HUDEP-2 (cell line): ENCODE data around the gene HHAT.

Experiments
- DNase-seq, 76 experiments: peaks; one replicate each; lab custom pipeline; 2025; ENCODE audit not compliant: unreplicated experiment in 76 of 76; lab: John Stamatoyannopoulos, UW

The HHAT gene

GRCh38 chr1:210586771-210587170 lies 258.1 kb downstream of the HHAT start:
- no peak for DNase-seq

GRCh38 chr1:210587566-210587965 lies 258.9 kb downstream of the HHAT start:
- DNase-seq, result no peak

GRCh38 chr1:210588357-210588756 lies 259.7 kb downstream of the HHAT start:
- no peak for DNase-seq

- no peak for DNase-seq
These were observed 260.2 kb downstream of the HHAT start for GRCh38 chr1:210588946-210589345.

GRCh38 chr1:210591214-210591613 lies 262.5 kb downstream of the HHAT start:
- DNase-seq, result no peak

- DNase-seq, result no peak
These were observed 265.9 kb downstream of the HHAT start for GRCh38 chr1:210594605-210595004.

- DNase-seq, result no peak
These were observed 267.9 kb downstream of the HHAT start for GRCh38 chr1:210596641-210597040.

GRCh38 chr1:210597555-210598134 lies 268.9 kb downstream of the HHAT start:
- DNase-seq, result no peak

- no peak for DNase-seq
These were observed 269.5 kb downstream of the HHAT start for GRCh38 chr1:210598135-210598652.

- DNase-seq, result no peak
These were observed 271.9 kb downstream of the HHAT start for GRCh38 chr1:210600421-210601159.

- no peak for DNase-seq
These were observed 274.4 kb downstream of the HHAT start for GRCh38 chr1:210603123-210603522.

GRCh38 chr1:210605099-210605498 lies 276.4 kb downstream of the HHAT start:
- no peak for DNase-seq

- no peak for DNase-seq
These were observed 278.7 kb downstream of the HHAT start for GRCh38 chr1:210607361-210607760.

GRCh38 chr1:210608767-210609166 lies 280.1 kb downstream of the HHAT start:
- DNase-seq, result no peak

- no peak for DNase-seq
These were observed 287.7 kb downstream of the HHAT start for GRCh38 chr1:210616356-210616755.

GRCh38 chr1:210617293-210617692 lies 288.6 kb downstream of the HHAT start:
- no peak for DNase-seq

GRCh38 chr1:210618369-210618768 lies 289.7 kb downstream of the HHAT start:
- no peak for DNase-seq

GRCh38 chr1:210620867-210621488 lies 292.3 kb downstream of the HHAT start:
- DNase-seq, result no peak

GRCh38 chr1:210621712-210622111 lies 293.0 kb downstream of the HHAT start:
- no peak for DNase-seq

- no peak for DNase-seq
These were observed 296.0 kb downstream of the HHAT start for GRCh38 chr1:210624722-210625121.

GRCh38 chr1:210625715-210626114 lies 297.0 kb downstream of the HHAT start:
- no peak for DNase-seq

- DNase-seq, result no peak
These were observed 297.6 kb downstream of the HHAT start for GRCh38 chr1:210626341-210626740.
